Measurements from ENCODE around the gene C11orf68. TPM values are rescaled to one million over a fixed set of nuclear protein-coding genes. Genes with fewer than 3 reads are reported as not detected.

The C11orf68 gene
- total and polyA plus RNA-seq, 8 donors, result 3.1 to 31.3 (median 13.7) TPM

DNA sequence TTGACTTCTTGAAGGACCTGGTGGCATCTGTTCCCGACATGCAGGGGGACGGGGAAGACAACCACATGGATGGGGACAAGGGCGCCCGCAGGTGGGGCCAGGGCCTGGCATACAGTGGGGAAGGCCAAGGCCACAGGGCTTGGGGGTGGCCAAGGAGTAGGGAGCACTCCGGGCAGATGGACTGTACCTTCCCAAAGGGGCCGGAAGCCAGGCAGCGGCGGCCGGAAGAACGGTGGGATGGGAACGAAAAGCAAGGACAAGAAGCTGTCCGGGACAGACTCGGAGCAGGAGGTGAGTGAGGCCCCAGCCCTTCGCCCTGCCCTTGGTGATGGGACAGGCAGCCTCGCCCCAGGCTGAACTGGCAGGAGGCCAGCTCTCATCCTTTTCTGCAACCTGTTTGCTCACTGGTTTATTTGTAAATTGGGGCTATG, 1.5 kb upstream of the C11orf68 start:
- H3K36me3 ChIP-seq, result peaks cover 11 to 47% (median 30%) of the 10 kb centered on the region in 4 donors
- H3K9me3 ChIP-seq, result no peaks in the 10 kb centered on the region
- no peaks in the 10 kb centered on the region for H3K27me3 ChIP-seq
- TF ChIP-seq, protein P1, sequence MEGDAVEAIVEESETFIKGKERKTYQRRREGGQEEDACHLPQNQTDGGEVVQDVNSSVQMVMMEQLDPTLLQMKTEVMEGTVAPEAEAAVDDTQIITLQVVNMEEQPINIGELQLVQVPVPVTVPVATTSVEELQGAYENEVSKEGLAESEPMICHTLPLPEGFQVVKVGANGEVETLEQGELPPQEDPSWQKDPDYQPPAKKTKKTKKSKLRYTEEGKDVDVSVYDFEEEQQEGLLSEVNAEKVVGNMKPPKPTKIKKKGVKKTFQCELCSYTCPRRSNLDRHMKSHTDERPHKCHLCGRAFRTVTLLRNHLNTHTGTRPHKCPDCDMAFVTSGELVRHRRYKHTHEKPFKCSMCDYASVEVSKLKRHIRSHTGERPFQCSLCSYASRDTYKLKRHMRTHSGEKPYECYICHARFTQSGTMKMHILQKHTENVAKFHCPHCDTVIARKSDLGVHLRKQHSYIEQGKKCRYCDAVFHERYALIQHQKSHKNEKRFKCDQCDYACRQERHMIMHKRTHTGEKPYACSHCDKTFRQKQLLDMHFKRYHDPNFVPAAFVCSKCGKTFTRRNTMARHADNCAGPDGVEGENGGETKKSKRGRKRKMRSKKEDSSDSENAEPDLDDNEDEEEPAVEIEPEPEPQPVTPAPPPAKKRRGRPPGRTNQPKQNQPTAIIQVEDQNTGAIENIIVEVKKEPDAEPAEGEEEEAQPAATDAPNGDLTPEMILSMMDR (IDR thresholded peaks at IDR 0.05), result no peak
- TF ChIP-seq POLR2A (IDR thresholded peaks at IDR 0.05) (no peak), POLR2AphosphoS5 (IDR thresholded peaks at IDR 0.05) (no peak), EP300 (IDR thresholded peaks at IDR 0.05) (no peak)
- intact Hi-C loops (cut with DNase I; ENCODE audit: low total_unique reads), result no loop called here
- peak overlapping the region; percentile 82 to 98 (median 95) for H3K4me3 ChIP-seq
- H3K4me1 ChIP-seq, result peaks cover 39 to 54% (median 46%) of the 10 kb centered on the region in 4 donors
- WGBS, 5 donors, result 59 to 72% (median 67%) methylated on average over 14 to 15 of the region's 15 CpGs
- DNase-seq, result no peak
- H3K27ac ChIP-seq, result peak overlapping the region in 4 of 5 donors; percentile 93 to 98 (median 97)

DNA sequence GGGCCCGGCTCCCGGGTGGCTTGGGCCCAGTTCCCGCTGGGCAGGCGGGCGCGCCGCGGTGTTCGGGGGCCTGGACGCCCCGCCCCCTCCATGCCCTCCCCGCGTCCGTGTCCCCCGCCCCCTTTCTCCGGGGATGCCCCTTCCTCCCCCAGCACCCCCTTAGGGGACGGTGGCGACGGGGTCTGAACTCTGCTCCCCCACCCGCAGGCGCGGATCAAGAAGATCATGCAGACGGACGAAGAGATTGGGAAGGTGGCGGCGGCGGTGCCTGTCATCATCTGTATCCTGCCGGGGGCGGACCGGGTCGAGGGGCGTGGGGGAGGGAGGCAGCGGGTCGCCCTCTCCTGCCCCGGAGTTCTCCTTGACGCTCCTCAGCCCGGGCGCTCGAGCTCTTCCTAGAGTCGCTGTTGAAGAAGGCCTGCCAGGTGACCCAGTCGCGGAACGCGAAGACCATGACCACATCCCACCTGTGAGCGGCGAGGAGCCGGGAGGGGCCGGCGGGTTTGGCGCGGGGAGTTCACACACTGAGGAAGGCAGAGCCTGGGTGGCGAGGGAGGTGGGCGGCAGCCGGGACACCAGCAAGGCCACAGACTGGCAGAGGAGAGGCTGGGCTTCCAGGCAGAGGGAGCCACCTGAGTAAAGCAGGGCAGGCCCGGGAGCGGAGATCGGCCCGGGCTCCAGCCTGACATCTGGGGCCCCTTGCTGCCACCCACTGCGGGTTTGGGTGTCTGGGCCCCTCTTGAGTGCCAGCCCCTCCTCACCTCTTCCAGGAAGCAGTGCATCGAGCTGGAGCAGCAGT, 910 bp upstream of the C11orf68 start:
- Histone ChIP-seq H3K4me1 (peaks cover 46 to 58% (median 53%) of the 10 kb centered on the region in 4 donors), H3K36me3 (peaks cover 11 to 43% (median 30%) of the 10 kb centered on the region in 4 donors), H3K27ac (peak overlapping the region; percentile 89 to 98 (median 97)), H3K9me3 (no peaks in the 10 kb centered on the region), H3K4me3 (peak overlapping the region; percentile 82 to 98 (median 95)), H3K27me3 (no peaks in the 10 kb centered on the region)
- TF ChIP-seq POLR2AphosphoS5 (IDR thresholded peaks at IDR 0.05), result no peak
- TF ChIP-seq, protein P1 (IDR thresholded peaks at IDR 0.05), result no peak
- 0 to 1% (median 0%) methylated on average over 22 to 60 of the region's 60 CpGs for WGBS, 5 donors
- intact Hi-C loops (cut with DNase I; ENCODE audit: low total_unique reads), result no loop called here
- peak; percentile 40 to 73 for DNase-seq

DNA sequence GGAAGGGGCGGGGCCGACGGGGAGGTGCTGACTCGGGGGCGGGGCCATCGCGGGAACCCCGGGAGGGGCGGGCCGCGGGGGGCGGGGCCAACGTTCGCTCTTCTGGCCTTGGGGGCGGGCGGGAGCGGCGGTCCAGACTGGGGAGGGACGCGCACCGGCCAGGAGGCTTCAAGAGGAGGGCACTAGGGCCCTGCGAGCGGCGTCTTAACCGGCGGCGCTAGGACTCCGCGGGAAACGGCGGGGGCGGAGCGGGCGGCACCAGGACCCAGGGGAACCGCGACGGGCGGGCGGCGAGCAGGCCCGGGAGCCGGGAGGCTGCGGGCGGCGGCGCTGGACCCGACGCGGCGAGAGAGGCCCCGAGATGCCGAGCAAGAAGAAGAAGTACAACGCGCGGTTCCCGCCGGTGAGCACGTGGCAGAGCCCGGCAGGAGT, 295 bp upstream of the C11orf68 start, which contains the start of gene DRAP1:
Gene DRAP1, plus strand, starts transcription at position 286 of the 432 bp plus-strand sequence. Its CDS starts 76 bp downstream, at position 362.
- intact Hi-C loops (cut with DNase I; ENCODE audit: low total_unique reads), result no loop called here
- peak; percentile 99 to 100 for DNase-seq
- peak within 1 kb of the TSS; percentile 89 to 98 (median 97) for H3K27ac ChIP-seq
- H3K27me3 ChIP-seq, result no peaks in the 10 kb centered on the region
- no peaks in the 10 kb centered on the region for H3K9me3 ChIP-seq
- peaks cover 11 to 37% (median 29%) of the 10 kb centered on the region in 4 donors for H3K36me3 ChIP-seq
- peak within 1 kb of the TSS; percentile 94 to 98 (median 96) for H3K4me3 ChIP-seq
- 0 to 3% (median 1%) methylated on average over 3 to 59 of the region's 59 CpGs for whole genome bisulfite sequencing, 5 donors
- peaks cover 48 to 58% (median 55%) of the 10 kb centered on the region in 4 donors for H3K4me1 ChIP-seq
- TF ChIP-seq, protein P1 (IDR thresholded peaks at IDR 0.05), result no peak
- TF ChIP-seq POLR2AphosphoS5 (IDR thresholded peaks at IDR 0.05), result peak in 2 of 3 donors; percentile 58 to 89

DNA sequence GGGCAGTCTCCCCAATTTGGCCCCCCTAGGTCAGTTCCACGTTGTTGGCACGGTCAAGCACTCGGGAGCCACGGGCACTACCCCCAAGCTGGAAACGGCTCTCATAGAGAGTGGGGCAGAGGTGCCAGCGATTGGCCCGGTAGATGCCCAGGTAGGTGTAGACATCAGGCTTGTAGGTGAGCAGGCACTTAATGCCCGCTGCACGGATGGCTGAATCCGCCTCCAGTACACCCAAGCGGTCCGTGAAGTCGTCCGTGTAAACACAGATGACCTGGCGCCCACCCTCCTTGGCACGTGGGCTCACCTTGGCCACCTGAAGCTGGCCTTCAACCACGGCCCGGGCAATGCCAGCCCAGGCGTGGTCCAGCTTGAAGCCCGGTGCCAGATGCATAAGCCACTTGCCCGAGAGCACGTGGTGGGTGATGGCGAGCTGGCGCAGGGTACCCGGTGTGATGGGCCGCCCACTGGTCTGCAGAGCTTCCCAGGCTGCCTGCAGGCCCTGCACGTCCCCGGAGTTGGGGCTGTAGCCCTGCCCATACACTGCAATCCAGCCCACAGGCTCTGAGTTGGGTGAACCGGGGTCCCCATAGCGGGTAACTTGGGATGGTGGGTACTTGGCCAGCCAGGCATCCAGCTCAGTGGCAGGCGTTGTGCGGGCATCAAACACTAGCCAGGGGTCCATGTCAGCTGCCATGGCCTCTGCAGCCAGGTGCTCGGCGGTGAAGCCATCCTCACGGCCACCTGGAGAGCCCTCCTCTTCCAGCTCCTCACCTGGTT, 1.2 kb downstream of the C11orf68 start:
- intact Hi-C loops (cut with DNase I; ENCODE audit: low total_unique reads), result no loop called here

More for the DNA sequence above, 1.2 kb downstream of the C11orf68 start:
- Histone ChIP-seq H3K27me3 (no peaks in the 10 kb centered on the region), H3K27ac (peak overlapping the region; percentile 85 to 98 (median 97)), H3K4me1 (peaks cover 48 to 60% (median 56%) of the 10 kb centered on the region in 4 donors), H3K4me3 (peak overlapping the region; percentile 80 to 98 (median 95)), H3K36me3 (peaks cover 3 to 26% (median 17%) of the 10 kb centered on the region in 4 donors), H3K9me3 (no peaks in the 10 kb centered on the region)
- TF ChIP-seq, protein P1 (IDR thresholded peaks at IDR 0.05), result no peak
- TF ChIP-seq EP300 (IDR thresholded peaks at IDR 0.05), result no peak
- no peak for TF ChIP-seq POLR2A (IDR thresholded peaks at IDR 0.05)
- no peak for TF ChIP-seq POLR2AphosphoS5 (IDR thresholded peaks at IDR 0.05)
- WGBS, 5 donors, result 69 to 81% (median 78%) methylated on average over 25 to 35 of the region's 35 CpGs
- DNase-seq, result no peak

Data from stomach (tissue), 9 donors.